ENCODE data around the gene STT3A. TPM values are rescaled to one million over a fixed set of nuclear protein-coding genes. Genes with fewer than 3 reads are reported as not detected.

Gene STT3A
- total and polyA plus RNA-seq, 2 donors (not counting 3 experiments of a cell fraction or from before 2014, with no cell fraction given): 236 to 362 TPM

DNA sequence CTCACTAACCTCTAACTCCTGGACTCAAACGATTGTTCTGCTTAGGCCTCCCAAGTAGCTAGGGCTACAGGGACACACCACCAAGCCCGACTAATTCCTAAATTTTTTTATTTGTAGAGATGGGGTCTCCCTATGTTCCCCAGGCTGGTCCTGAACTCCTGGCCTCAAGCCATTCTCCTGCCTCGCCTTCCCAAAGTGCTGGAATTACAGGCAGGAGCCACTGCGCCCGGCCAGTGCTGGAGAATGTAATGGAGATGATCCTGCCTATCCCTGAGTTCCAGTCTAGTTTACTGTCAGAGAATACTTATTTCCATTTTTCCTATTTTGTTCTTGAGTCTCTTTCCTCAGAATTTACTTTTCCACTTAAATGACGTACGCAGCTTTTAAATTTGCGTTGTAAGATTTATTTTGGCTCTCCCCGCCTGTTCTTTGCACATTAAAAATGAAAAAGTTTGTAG lies 32.1 kb downstream of the STT3A start, which contains the start of gene CHEK1:
Gene CHEK1, plus strand, starts transcription at position 408 of the 458 bp plus-strand sequence. CDS start 1,606 bp downstream, outside the sequence.
- intact Hi-C loops (cut with micrococcal nuclease): loop anchor here (1.0 to 5.0 kb wide), 4 partner anchors 32 to 263 kb away; partner anchors contain the start of genes EI24, FEZ1, HYLS1 and STT3A
- peak within 1 kb of the TSS; percentile 64 for H3K9ac ChIP-seq (replicated peaks; ENCODE audit: extremely low read depth, insufficient read depth, low read length)
- H3K4me3 ChIP-seq (replicated peaks in 1 of 3; ENCODE audit: insufficient read depth in 1 of 3, low read depth in 1 of 3, low read length in 3 of 3): peak within 1 kb of the TSS; percentile 24 to 91 (median 60)
- H3K27ac ChIP-seq (ENCODE audit: insufficient read depth, low read depth, low read length): peak within 1 kb of the TSS; percentile 49
- H3K4me1 ChIP-seq (ENCODE audit: control insufficient read depth, extremely low read depth, insufficient read depth, low read length): peaks cover 27% of the 10 kb centered on the region
- dilution Hi-C loops (cut with MboI; ENCODE audit: extremely low pct_ligation_motif_present, low sequenced_read_pairs): no loop called here
- H3K27me3 ChIP-seq (ENCODE audit: control insufficient read depth in 2 of 2, insufficient read depth in 2 of 2, low read length in 2 of 2): no peaks in the 10 kb centered on the region
- no peaks in the 10 kb centered on the region for H3K9me3 ChIP-seq (replicated peaks; ENCODE audit: control insufficient read depth, insufficient read depth, low read length)
- DNase-seq (ENCODE audit: low read depth, low spot score) (no peak), FAIRE-seq (no peak)
- TF ChIP-seq POLR2A (IDR thresholded peaks at IDR 0.05; ENCODE audit: low read depth, low read length) (no peak), EZH2 (IDR thresholded peaks at IDR 0.05; ENCODE audit: borderline replicate concordance, low read depth, low read length, severe bottlenecking) (no peak), JUN (IDR thresholded peaks at IDR 0.05; ENCODE audit: borderline replicate concordance, insufficient read depth, insufficient read length, low read depth) (no peak), MYC (IDR thresholded peaks at IDR 0.05; ENCODE audit: low read depth, low read length) (no peak)
- H3K79me2 ChIP-seq (ENCODE audit: control insufficient read depth, insufficient read depth, low read length): peaks cover 14% of the 10 kb centered on the region
- peak within 1 kb of the TSS; percentile 28 for H2AFZ ChIP-seq (ENCODE audit: low read depth, low read length)
- H4K20me1 ChIP-seq (replicated peaks; ENCODE audit: control insufficient read depth, extremely low read depth, insufficient read depth, low read length): no peaks in the 10 kb centered on the region
- peaks cover 4 to 14% of the 10 kb centered on the region in 2 experiments for H3K36me3 ChIP-seq (ENCODE audit: control insufficient read depth in 2 of 2, extremely low read depth in 1 of 2, insufficient read depth in 2 of 2, low read length in 2 of 2)
- POLR2A ChIA-PET: no interaction called here
- CTCF ChIA-PET: interaction anchor here (0.8 to 7.0 kb wide), 3 partner anchors 45 to 263 kb away, joined by 4 to 44 read pairs (median 15); partner anchors contain the start of gene HYLS1
- H3K4me2 ChIP-seq (ENCODE audit: insufficient read depth, low read length): peak within 1 kb of the TSS; percentile 96
- H3K9me1 ChIP-seq (replicated peaks; ENCODE audit: control insufficient read depth, extremely low read depth, insufficient read depth, low read length): no peaks in the 10 kb centered on the region
- BruUV-seq (replicated peaks): no TSS peak

DNA sequence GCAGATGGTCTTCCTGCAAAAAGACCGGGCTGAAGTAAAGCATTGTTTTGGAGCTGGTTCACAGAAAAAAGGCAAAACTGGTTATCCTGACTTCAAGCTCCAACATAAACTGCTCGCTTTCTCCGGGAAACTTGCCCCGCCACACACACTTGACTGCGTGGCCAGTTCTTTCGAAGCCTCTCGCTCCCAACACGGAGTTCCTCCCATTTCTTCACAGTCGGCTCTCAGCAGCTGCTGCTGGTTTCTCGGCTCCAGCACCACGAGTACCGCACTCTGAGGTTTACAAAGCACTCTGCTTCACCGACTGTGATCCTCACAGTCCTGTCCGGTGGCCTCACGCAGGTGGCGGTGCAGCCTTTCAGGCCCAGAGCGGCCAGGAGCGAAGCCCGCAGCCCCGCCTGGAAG lies 32.6 kb downstream of the STT3A start:
- Histone ChIP-seq H3K4me1 (ENCODE audit: control insufficient read depth, extremely low read depth, insufficient read depth, low read length) (peaks cover 27% of the 10 kb centered on the region), H3K4me3 (replicated peaks in 1 of 3; ENCODE audit: insufficient read depth in 1 of 3, low read depth in 1 of 3, low read length in 3 of 3) (peak overlapping the region; percentile 4 to 91 (median 60)), H2AFZ (ENCODE audit: low read depth, low read length) (peak overlapping the region; percentile 2), H3K9ac (replicated peaks; ENCODE audit: extremely low read depth, insufficient read depth, low read length) (peak overlapping the region; percentile 64), H3K9me1 (replicated peaks; ENCODE audit: control insufficient read depth, extremely low read depth, insufficient read depth, low read length) (no peaks in the 10 kb centered on the region), H3K79me2 (ENCODE audit: control insufficient read depth, insufficient read depth, low read length) (peaks cover 14% of the 10 kb centered on the region), H3K9me3 (replicated peaks; ENCODE audit: control insufficient read depth, insufficient read depth, low read length) (no peaks in the 10 kb centered on the region), H4K20me1 (replicated peaks; ENCODE audit: control insufficient read depth, extremely low read depth, insufficient read depth, low read length) (no peaks in the 10 kb centered on the region), H3K4me2 (ENCODE audit: insufficient read depth, low read length) (peak overlapping the region; percentile 96), H3K27me3 (ENCODE audit: control insufficient read depth in 2 of 2, insufficient read depth in 2 of 2, low read length in 2 of 2) (no peaks in the 10 kb centered on the region), H3K27ac (ENCODE audit: insufficient read depth, low read depth, low read length) (peak overlapping the region; percentile 49), H3K36me3 (ENCODE audit: control insufficient read depth in 2 of 2, extremely low read depth in 1 of 2, insufficient read depth in 2 of 2, low read length in 2 of 2) (peaks cover 3 to 10% of the 10 kb centered on the region in 2 experiments)
- TSS peak; percentile 87 for BruUV-seq (replicated peaks)
- dilution Hi-C loops (cut with MboI; ENCODE audit: extremely low pct_ligation_motif_present, low sequenced_read_pairs): no loop called here
- POLR2A ChIA-PET: interaction anchor here (1.8 kb wide), 1 partner anchor 32 kb away, joined by 8 read pairs; the partner anchor contains the start of gene STT3A
- DNase-seq (ENCODE audit: low read depth, low spot score) (no peak), FAIRE-seq (no peak)
- intact Hi-C loops (cut with micrococcal nuclease): loop anchor here (1.0 to 5.0 kb wide), 4 partner anchors 33 to 262 kb away; partner anchors contain the start of genes EI24, FEZ1, HYLS1 and STT3A
- CTCF ChIA-PET: interaction anchor here (0.8 to 7.0 kb wide), 4 partner anchors 45 to 262 kb away, joined by 3 to 44 read pairs (median 10); partner anchors contain the start of gene HYLS1
- TF ChIP-seq, protein P1, sequence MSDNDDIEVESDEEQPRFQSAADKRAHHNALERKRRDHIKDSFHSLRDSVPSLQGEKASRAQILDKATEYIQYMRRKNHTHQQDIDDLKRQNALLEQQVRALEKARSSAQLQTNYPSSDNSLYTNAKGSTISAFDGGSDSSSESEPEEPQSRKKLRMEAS (IDR thresholded peaks at IDR 0.05; ENCODE audit: insufficient read depth, insufficient read length): peak; percentile 34
- TF ChIP-seq JUN (IDR thresholded peaks at IDR 0.05; ENCODE audit: borderline replicate concordance, insufficient read depth, insufficient read length, low read depth): no peak
- TF ChIP-seq POLR2AphosphoS5 (IDR thresholded peaks at IDR 0.05; ENCODE audit: insufficient read depth, low read depth, low read length): peak; percentile 50
- TF ChIP-seq FOS (IDR thresholded peaks at IDR 0.05; ENCODE audit: borderline replicate concordance, insufficient read depth, low read length): no peak
- TF ChIP-seq GATA2 (IDR thresholded peaks at IDR 0.05; ENCODE audit: insufficient read depth, insufficient read length, low read depth, low read length): no peak

Measured in endothelial cell of umbilical vein (primary cell).